Spleen (tissue), 11 donors: ENCODE results near the gene NR1I2. TPM values are rescaled to one million over a fixed set of nuclear protein-coding genes. Genes with fewer than 3 reads are reported as not detected.

Experiments
- DNase-seq: peaks from one replicate; pipeline ENCODE4 v3.0.0-alpha.2; 2020
- H3K27ac ChIP-seq, 8 donors: fragments of 200-600 bp; sonication (generic) in 7 of 8; 1 replicate in 4 of 8; 2 replicates in 4 of 8; pipeline versions ENCODE4 v1.5.0 to v1.8.0; 2016 to 2021; ENCODE audit warnings: inconsistent platforms in 4 of 8, mild to moderate bottlenecking in 4 of 8, moderate library complexity in 1 of 8
- H3K27me3 ChIP-seq, 7 donors: fragments of 200-600 bp; sonication (generic) in 6 of 7; replicated peaks in 1 of 7; 1 replicate in 4 of 7; 2 replicates in 3 of 7; pipeline versions ENCODE4 v1.5.0 to v1.8.0; 2016 to 2021; ENCODE audit warnings: inconsistent platforms in 3 of 7, mild to moderate bottlenecking in 1 of 7
- H3K36me3 ChIP-seq, 6 donors: fragments of 200-600 bp; sonication (generic) in 5 of 6; 1 replicate in 4 of 6; 2 replicates in 2 of 6; pipeline versions ENCODE4 v1.5.0 to v1.8.0; 2016 to 2021; ENCODE audit warnings: inconsistent platforms in 2 of 6
- H3K4me1 ChIP-seq, 6 donors: fragments of 200-600 bp; sonication (generic) in 5 of 6; 1 replicate in 3 of 6; 2 replicates in 3 of 6; pipeline versions ENCODE4 v1.5.0 to v1.8.0; 2016 to 2021; ENCODE audit warnings: inconsistent platforms in 3 of 6
- H3K4me3 ChIP-seq, 8 donors: fragments of 200-600 bp; sonication (generic) in 7 of 8; 1 replicate in 4 of 8; 2 replicates in 4 of 8; pipeline versions ENCODE4 v1.5.0 to v1.8.0; 2016 to 2021; ENCODE audit warnings: inconsistent platforms in 4 of 8, mild to moderate bottlenecking in 4 of 8, moderate library complexity in 2 of 8
- H3K9me3 ChIP-seq, 8 donors: fragments of 200-600 bp; sonication (generic) in 7 of 8; 1 replicate in 4 of 8; 2 replicates in 4 of 8; pipeline versions ENCODE4 v1.5.0 to v1.8.0; 2016 to 2021; ENCODE audit warnings: inconsistent platforms in 4 of 8
- CTCF ChIP-seq, 11 experiments: fragments of 200-600 bp in 7 of 11; fragments of 450-650 bp in 4 of 11; sonication (generic) in 4 of 11; IDR thresholded peaks in 8 of 11; conservative IDR thresholded peaks in 3 of 11; 1 replicate in 7 of 11; 2 replicates in 4 of 11; pipeline versions ENCODE4 v1.4.0 to v1.8.0; 2016 to 2021; ENCODE audit warnings: antibody characterized with exemption in 11 of 11, inconsistent platforms in 4 of 11, mild to moderate bottlenecking in 1 of 11
- POLR2A ChIP-seq, 3 donors: fragments of 450-650 bp; IDR thresholded peaks; one replicate each; pipeline ENCODE4 v1.5.1; 2017; ENCODE audit warnings: antibody characterized with exemption in 3 of 3, mild to moderate bottlenecking in 1 of 3
- POLR2AphosphoS5 ChIP-seq, 3 donors: sonication (generic); formaldehyde crosslinking; IDR thresholded peaks; one replicate each; pipeline ENCODE4 v1.5.1; 2017; ENCODE audit warnings: antibody characterized with exemption in 3 of 3
- WGBS, 5 donors: extraction: QIAGEN DNeasy Blood & Tissue Kit in 3 of 5; methylation state at CpG; one replicate each; pipeline versions ENCODE4 v1.1.5 to v1.1.7; 2013 to 2018; 5-methylcytosine and 5-hydroxymethylcytosine counted together
- intact Hi-C: fragments of 100-400 bp; cut with DNase I; formaldehyde crosslinking; loops from one replicate; pipeline ENCODE4 v1.15.0; 2023; ENCODE audit warnings: low total_unique reads
- polyA plus RNA-seq, 3 donors: library from polyadenylated mRNA; stranded (reverse); fragments of 200-250 nt; gene quantifications; one replicate each; pipeline ENCODE4 v1.2.1, GENCODE V29; 2013
- total RNA-seq, 7 donors: library from RNA; depleted of rRNA in 3 of 7; stranded (reverse); fragments of >200 nt in 3 of 7; fragmentation: NEBNext Ultra II Directional in 4 of 7; extraction: Animal tissue kit (Norgen Biotek cat#: 25700) in 4 of 7; gene quantifications; one replicate each; pipeline versions ENCODE4 v1.1.0 to v1.2.1, GENCODE V29; 2016 to 2021
- donor health status: healthy with polysubstance abuse.
- donor health status: DM: no; HTN: no; CAD: no; lungs with moderate emphysema.
- donor health status: DM: no; HTN: no; CAD: no.
- donor health status: Bipolar disorder and iron deficiency.
- donor health status: healthy.
- donor health status: DM: no; HTN: no; CAD: no.
- donor health status: DM: yes; HTN: yes; CAD: no.

NR1I2 gene
- total and polyA plus RNA-seq, 10 donors: 0.26 to 1.1 (median 0.55) TPM; not detected in 1

- Histone ChIP-seq H3K27me3 (no peaks in the 10 kb centered on the region), H3K27ac (no peak overlapping the region), H3K36me3 (peaks cover 7 to 75% (median 28%) of the 10 kb centered on the region in 6 donors), H3K4me3 (no peak overlapping the region), H3K4me1 (no peaks in the 10 kb centered on the region), H3K9me3 (peaks cover 0 to 8% (median 2%) of the 10 kb centered on the region in 8 donors)
- intact Hi-C loops: no loop called here
- TF ChIP-seq POLR2AphosphoS5 (IDR thresholded peaks at IDR 0.05) (no peak), CTCF (IDR thresholded peaks at IDR 0.05 in 8 of 11, conservative IDR thresholded peaks at IDR 0.05 in 3 of 11) (no peak), POLR2A (IDR thresholded peaks at IDR 0.05) (no peak)
- DNase-seq: no peak
- WGBS, 5 donors: 88 to 94% (median 89%) methylated on average over 2 of the region's 2 CpGs
These were observed 80.7 kb downstream of the NR1I2 start for GRCh38 chr3:119862616-119863015.

DNA sequence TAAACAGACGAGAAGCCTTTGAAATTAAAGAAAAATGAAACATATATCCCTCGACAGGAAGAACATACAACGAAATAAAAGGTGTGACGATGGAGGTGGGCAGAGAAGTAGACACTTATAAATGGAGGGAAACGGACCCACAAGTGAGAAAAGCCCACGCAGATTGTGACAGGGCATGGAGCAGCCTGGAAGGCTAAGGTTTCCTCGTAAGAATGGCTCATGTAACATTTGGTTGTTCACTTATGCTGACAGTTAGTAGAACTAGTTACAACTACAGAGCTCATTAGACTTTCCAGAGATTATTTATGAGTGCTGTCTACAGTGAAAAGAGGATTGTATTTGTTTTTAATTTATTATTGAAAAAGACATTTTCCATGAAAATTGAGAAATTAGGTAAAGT, 82.6 kb downstream of the NR1I2 start:
- no peaks in the 10 kb centered on the region for H3K27me3 ChIP-seq
- no peak for DNase-seq
- 92 to 98% (median 95%) methylated on average over 7 of the region's 7 CpGs for whole genome bisulfite sequencing, 5 donors
- no peak for TF ChIP-seq POLR2AphosphoS5 (IDR thresholded peaks at IDR 0.05)
- TF ChIP-seq POLR2A (IDR thresholded peaks at IDR 0.05): no peak
- peaks cover 0 to 8% (median 0%) of the 10 kb centered on the region in 6 donors for H3K4me1 ChIP-seq
- H3K36me3 ChIP-seq: peaks cover 7 to 57% (median 16%) of the 10 kb centered on the region in 6 donors
- no peak overlapping the region for H3K27ac ChIP-seq
- H3K4me3 ChIP-seq: no peak overlapping the region
- intact Hi-C loops: no loop called here
- no peaks in the 10 kb centered on the region for H3K9me3 ChIP-seq

Other genes starting within 250 kb of the NR1I2 start
- gene CD80, start 222.5 kb upstream of the NR1I2 start, total RNA-seq: 10 to 100 TPM in 6 of 7 donors, 1 to 10 TPM in 1; 5.7 to 33.0 (median 19.7) TPM
- 1 to 10 TPM; 1.5 to 2.5 (median 2.0) TPM for gene CD80, start 222.5 kb upstream of the NR1I2 start, polyA plus RNA-seq
- gene ADPRH, start 202.6 kb upstream of the NR1I2 start, total RNA-seq: 10 to 100 TPM; 16.1 to 29.2 (median 24.3) TPM
- 10 to 100 TPM in 2 of 3 donors, 1 to 10 TPM in 1; 7.1 to 14.4 (median 10.3) TPM for gene ADPRH, start 202.6 kb upstream of the NR1I2 start, polyA plus RNA-seq
- 1 to 10 TPM in 3 of 7 donors, under 1 TPM in 3, not detected in 1; 0.27 to 6.8 (median 1.0) TPM for gene PLA1A, start 184.2 kb upstream of the NR1I2 start, total RNA-seq
- gene PLA1A, start 184.2 kb upstream of the NR1I2 start, polyA plus RNA-seq: under 1 TPM; 0.44 to 0.80 (median 0.61) TPM
- 1 to 10 TPM; 4.8 to 9.8 (median 6.9) TPM for gene POPDC2, start 121.5 kb upstream of the NR1I2 start, total RNA-seq
- 1 to 10 TPM; 3.1 to 8.3 (median 7.0) TPM for gene POPDC2, start 121.5 kb upstream of the NR1I2 start, polyA plus RNA-seq
- 10 to 100 TPM; 30.4 to 58.5 (median 38.4) TPM for gene COX17, start 104.7 kb upstream of the NR1I2 start, total RNA-seq
- 100 to 1,000 TPM in 2 of 3 donors, 10 to 100 TPM in 1; 97.4 to 136 (median 115) TPM for gene COX17, start 104.7 kb upstream of the NR1I2 start, polyA plus RNA-seq
- 100 to 1,000 TPM in 1 of 7 donors, 10 to 100 TPM in 6; 30.2 to 141 (median 68.2) TPM for gene CFAP91, start 79.1 kb upstream of the NR1I2 start, total RNA-seq
- 10 to 100 TPM; 11.0 to 33.7 (median 24.2) TPM for gene CFAP91, start 79.1 kb upstream of the NR1I2 start, polyA plus RNA-seq